T-helper 22 cell (primary cell): ENCODE data around the gene ACAD9.
"Not testable (repeated sequence)": the region's sequence is repeated elsewhere in the genome, so short reads cannot be mapped to it uniquely, and the experiment has no call there.

ENCODE experiments used
- DNase-seq: peaks from one replicate; pipeline ENCODE4 v3.0.0-alpha.2; 2020; ENCODE audit warnings: low read depth

Gene ACAD9

DNA sequence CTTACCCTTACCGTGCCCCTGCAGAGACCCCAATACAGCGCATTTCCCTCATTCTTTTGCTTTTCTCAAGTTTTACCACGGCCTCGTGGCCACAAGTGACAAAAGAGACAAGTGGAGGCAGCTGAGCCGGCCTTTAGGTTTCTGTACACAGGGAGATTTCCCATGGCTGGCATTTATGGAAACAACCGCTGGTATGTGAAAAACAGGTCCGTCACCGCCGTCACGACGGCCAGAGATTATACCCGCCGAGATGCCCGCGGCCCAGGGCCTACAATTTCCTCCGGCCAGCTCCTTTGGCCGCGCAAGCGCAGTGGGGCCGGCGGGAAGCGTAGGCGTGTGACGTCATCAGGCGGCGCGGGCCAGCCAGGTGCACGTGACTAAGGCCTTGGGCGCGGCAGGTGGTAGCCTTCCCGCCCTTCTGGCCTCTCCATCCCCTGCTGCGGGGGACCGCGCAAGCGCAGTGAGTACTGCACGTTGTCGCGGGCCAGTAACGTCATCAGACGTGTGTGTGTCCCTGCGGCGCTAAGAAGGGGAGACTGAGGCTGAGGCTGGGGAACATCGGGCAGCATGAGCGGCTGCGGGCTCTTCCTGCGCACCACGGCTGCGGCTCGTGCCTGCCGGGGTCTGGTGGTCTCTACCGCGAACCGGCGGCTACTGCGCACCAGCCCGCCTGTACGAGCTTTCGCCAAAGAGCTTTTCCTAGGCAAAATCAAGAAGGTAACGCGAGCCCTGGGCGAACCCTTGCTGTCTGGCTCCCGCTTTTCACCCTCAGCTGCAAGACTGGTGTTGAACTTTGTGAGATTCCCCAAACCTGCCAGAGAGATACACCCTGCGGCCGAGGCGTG lies at the start of gene ACAD9:
ACAD9 (plus strand) TSS at position 496 of the 845 bp plus-strand sequence; CDS start at position 568, 72 bp downstream.
- DNase-seq: peak; percentile 95

DNA sequence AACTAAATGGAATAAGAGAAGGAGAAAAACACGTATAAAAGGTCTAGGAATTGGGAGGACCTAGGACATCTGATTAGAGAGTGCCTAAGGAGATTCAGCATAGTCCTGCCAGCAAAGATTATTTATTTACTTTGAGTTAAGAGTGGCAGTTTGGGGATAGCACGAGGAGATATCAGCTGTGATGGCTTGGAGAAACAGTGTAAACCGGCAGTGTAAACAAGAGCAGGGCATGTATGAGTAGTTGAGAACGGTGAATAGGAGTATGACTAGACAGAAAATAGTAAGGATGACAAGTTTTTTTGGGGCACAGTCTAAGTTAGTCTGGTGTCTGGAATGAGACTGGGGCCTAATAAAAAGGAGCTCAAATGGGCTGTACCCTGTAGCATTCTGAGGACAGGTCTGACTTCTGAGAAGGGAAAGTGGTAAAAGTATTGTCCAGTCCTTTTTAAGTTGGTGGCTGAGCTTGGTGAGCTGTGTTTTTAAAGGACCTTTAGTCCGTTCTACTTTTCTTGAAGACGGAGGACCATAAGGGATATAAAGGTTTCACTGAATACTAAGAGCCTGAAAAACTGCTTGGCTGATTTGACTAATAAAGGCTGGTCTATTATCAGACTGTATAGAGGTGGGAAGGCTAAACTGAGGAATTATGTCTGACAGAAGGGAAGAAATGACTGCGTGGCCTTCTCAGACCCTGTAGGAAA lies 49.3 kb upstream of the ACAD9 start:
- DNase-seq: not testable (repeated sequence)

DNA sequence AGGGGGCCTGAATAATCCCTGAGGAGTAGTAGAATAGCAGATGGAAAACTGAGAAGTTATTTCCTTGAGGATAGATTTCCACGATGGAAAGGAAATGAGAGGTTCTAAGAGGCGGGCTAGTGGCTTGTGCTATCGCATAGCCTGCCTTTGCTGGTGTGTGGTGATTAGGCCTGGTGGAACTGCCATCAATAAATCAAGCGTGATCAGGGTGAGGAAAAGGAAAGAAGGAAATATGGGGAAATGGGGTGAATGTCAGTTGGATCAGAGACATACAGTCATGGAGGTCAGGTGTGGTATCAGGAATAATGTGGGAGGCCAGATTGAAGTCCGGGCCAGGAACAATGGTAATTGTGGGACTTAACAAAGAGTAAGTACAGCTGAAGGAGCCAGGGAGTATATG lies 48.7 kb upstream of the ACAD9 start:
- not testable (repeated sequence) for DNase-seq

DNA sequence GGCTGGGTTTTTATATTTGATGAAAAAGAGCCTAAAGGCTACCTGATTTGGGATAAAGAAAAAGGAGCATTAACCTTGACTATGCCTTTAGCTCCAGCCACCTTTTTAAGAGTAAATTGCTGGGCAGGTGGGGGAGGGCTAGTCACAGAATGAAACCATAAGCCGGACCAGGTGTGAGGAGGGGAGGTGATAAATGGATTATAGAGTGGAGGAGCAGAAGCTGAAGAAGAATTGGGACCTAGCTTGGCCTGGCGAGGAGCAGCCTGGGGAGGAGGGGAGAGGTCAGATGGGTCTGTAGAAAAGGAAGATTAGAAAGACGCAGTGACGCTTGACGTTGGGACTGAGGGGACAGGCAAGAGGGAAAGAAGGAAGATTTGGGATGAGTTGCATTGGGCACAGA lies 46.4 kb upstream of the ACAD9 start:
- not testable (repeated sequence) for DNase-seq

DNA sequence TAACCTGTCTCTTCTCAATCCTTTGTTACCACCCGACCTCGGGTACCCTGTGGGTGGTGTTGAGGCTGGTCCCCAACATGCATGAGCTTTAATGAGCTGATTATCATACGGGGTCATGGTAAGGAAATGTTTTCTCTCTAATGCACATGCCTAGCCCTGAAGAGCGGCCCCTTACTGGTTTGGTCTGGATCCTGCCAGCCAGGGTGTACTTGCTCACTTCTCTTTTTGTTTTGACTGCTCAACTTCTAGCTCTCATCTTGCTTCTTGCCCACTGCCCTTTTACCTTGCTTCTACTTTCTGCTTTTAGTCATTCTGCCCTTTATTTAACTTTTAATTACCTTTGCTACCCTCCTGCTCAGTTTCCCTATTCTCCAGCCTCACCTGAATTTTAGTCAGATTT lies 44.3 kb upstream of the ACAD9 start:
- DNase-seq: no peak

DNA sequence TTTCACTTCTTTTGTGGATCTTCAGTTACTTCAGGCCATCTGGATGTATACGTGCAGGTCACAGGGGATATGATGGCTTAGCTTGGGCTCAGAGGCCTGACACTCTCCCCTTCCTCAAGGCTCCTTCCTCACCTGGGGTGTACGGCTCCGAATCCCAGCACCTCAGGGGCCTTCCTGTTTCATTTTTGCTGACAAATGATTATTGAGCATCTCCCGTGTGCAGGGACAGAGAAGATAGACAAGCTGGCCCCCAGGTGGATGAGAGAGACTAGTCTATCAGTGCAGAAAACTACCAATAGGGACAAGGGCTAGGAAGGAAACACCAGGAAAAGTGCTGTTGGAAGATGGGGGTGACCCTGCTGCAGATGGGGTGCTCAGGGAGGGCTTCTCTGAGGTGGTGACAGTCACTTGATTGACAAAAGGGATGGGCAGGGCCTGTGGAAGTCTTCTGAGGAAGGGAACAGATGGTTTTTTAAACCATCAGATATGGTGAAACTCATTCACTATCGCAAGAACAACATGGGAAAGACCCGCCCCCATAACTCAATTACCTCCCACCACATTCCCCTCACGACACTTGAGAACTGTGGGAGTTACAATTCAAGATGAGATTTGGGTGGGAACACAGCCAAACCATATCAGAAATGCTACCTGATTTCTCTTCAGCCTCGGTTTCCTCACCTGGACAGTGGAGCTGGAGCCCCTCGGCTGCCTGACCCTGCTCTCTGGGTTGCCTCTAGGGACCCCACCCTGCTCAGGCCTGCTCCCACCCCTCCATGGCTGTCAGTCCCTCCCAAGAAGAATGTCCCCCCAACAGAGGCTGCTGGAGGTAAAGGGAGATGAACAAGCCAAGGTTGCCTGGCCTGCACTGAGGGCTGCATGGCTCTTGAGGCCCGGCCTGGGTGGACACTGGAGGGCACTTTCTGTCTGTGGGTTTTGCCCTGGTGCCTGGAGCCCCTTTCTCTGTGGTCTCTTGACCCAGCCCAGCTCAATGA lies 37.2 kb upstream of the ACAD9 start:
- DNase-seq: no peak

DNA sequence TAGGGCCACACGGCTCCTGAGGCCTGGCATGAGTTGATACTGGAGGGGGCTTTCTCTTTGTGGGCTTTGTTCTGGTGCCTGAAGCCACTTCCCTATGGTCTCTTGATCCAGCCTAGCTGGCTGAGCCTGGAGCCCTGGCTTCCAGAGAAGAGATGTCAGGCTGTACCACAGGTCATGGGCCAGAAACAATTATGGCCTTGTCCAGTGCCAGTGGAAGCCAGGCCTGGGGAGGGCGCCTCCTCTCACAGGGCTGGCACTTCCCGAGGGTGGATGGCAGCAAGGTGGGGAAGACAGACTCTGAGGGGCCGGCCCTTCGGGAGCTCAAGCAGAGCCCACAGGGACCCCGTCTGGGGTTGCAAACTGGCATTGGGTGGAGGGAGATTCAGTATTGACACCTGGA lies 34.9 kb upstream of the ACAD9 start:
- DNase-seq: no peak

DNA sequence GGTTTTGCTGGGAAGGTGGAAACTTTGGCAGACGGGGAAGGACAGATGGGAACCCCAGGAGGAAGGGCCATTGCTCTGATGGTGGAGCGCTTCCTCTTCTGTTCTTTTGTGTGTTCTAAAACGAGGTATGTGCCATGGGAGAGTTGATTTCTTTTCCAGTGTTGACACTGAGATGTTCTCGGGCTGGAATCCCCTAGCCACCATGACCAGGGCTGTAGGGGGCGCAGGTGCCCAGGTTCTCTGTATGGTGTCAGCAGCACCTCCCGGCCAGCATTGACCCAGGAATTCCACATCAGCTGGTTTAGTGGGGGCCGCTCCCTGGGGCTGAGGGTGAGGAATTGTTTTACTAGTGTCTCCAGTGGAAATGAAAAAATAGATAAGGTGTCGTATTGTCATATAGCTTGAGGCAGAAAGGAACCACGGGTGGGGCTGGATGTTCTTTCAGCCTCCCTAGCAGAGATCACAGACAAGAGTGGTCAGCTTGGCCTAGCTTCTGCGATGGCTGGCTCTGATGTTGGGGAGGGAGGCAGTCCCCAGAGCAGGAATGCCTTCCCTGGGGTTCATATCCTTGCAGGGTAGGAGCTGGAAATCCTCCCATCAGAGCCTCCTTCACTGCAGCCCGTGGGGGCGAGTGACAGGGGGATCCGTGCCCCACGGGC lies 34.2 kb upstream of the ACAD9 start:
- DNase-seq: no peak

DNA sequence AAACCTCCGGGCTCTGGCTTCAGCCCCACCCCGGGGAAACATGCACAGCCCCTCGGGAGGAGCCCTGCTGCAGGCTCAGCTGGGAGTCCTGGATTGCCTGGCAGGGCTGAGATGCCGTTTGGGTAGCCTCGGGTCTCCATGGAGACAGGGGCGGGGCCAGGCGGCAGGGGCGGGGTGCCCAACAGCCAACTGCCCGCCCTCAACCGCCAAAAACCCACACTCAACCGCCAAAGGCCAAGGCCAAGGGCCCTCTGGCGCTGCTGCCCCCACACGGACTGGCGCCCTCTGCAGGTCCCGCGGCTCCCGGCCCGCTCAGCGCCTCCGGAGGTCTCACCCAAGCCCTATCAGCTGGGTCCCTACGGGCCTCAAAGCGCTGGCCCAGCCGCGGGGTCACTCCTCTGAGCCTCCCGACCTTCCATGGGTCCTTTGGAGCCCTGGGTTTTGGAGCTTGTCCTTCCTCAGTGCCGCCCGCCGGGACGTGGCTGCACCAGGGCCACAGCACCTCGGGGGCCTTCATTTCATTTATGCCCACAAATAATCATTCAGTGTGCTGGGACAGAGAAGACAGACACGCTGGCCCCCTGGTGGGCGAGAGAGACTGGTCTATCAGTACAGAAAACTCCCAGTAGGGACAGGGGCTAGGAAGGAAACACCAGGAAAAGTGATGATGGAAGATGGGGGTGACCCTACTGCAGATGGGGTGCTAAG lies 33.5 kb upstream of the ACAD9 start:
- peak; percentile 64 for DNase-seq

DNA sequence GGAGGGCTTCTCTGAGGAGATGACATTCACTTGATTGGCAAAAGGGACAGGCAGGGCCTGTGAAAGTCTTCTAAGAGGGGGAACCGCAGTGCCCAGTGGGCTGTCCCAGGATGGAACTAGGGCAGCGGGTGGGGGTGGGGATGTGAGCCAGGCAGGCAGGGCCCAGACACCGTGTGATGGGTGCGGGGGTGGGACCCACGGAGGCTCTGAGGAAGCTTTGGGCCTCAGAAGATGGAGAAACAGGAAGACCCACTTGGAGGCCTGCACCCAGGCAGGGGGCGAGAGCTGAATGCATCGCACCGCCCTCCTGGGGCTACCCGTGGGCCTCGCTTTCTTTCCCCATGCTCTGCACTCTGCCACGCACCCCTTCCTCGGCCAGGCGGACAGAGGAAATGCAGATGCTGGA lies 32.9 kb upstream of the ACAD9 start:
- no peak for DNase-seq

DNA sequence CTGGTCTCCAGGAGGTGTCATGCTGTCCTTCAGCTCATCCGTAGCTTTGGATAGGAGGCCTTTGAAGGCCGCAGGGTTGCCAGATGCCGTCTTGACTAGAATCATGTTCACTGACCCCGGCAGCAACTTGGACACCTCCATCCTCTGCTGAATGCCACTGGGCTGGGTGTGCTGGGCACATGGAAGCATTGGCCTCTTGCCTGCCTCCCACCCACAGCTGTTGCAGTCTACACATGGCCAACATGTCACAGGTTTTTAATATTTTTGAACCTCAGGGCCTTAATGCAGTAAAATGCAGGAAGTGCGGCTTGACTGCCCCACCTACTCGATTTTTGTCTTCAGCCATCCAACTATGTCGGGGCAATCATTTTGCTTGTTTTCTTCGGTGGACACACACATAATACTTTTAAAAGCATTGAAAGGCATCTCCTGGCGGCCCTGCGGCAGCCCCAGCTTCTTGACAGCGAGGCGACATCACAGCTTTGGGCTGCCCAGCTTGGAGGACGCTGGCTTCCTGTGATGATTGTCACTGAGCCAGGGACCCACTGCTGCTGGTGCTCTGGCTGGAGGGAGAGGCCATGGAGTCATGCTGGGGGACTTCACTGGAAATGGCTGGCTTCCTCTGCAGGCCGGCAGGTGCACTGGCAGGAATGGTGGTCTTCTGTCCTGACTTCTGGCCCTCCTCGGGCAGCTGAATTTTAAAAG lies 31.6 kb upstream of the ACAD9 start:
- DNase-seq: no peak

DNA sequence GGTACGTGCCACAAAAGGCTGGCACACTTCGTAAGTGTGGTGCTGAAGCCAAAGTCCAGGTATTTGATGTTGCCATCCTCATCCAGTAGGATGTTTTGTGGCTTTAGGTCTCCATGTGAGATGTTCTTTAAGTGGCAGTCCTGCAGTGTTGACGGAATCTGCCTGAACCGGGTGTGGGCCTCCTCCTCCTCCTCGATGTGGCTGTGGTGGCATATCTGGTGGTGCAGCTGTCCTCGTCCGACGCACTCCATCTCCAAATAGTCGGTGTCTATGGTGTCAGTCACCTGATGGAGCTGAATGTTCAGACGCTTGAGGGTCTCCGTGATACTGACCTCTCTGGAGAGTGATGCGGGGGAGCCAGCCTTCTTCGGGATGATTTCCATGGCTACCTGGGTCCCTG lies 30.5 kb upstream of the ACAD9 start:
- DNase-seq: no peak

DNA sequence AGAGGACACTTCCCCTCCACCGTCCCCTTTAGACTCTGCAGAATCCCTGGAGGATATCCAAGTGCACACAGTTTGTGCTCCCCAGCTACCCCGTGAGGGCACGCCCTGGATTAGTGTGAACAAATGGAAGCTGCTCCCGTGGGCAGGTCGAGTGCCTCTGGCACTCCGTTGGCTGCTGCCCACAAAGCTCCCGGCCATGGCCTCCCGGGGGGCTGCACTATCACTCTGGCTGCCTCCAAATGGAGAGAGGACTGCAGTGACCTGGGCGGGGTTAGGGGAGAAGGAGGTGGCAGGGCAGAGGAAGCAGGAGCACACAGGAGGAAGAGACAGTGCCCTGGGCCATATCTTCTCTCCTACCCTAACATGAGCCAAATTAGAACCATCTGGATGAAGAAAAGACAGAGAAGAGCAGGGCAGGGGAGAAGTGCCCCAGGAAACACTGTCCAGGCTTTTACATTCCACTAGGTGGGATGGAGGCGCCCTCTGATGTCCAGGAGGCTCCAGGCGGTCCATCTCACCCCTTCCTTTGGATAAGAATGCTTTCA lies 29.4 kb upstream of the ACAD9 start:
- DNase-seq: no peak

DNA sequence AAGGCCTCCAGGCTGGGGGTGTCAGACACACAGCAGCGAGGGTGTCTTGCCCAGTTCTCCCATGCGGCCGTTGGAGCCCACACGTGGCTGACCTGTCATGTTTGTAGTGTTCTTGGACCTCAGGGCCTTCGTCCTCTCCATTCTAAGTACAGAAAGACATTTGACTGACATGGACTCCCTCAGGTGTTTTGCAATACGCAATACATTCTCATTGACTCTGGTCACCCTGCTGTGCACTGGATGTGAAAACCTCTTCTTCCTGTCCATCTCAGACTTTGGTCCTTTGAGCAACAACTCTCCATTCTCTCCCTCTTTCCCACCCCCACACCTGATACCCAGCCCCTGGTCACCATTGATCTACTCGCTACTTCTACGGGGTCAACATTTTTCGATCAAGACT lies 28.9 kb upstream of the ACAD9 start:
- DNase-seq: no peak

DNA sequence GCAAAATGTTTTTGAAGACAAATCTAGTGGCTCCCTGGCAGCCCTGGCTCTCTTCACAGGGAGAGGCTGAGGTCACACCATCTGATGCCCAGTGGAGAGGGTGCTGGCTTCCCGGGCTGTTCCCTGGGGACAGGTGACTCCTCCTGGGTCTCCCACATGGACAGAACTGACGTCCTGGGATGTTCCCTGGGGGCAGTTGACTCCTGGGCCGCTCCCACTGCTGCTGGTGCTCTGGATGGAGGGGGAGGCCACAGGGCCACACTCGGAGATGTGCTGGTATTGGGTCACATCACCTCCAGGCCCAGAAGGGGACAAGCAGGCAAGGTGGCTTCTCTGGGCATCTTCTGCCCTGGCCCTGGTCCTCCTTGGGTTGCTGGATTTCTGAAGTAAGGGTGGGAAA lies 27.8 kb upstream of the ACAD9 start:
- DNase-seq: no peak

DNA sequence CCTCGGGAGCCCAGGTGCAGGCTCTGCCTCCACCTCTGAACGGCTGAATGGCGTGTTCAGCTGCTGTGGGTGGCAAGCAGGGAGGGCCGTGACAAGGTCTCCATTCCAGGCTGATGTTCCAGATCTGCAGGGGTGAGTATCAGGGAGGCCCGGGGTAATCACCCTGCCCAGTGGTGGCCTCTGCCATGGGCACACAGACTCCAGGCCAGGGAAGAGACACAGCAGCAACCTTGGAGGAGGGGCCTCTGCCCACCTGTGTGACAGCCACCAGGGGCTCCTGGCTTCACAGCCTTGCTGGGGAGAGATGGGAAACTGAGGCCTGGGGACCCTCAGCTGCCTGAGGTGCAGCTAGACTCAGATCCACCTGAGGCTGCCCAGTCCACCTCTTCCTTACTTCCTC lies 25.6 kb upstream of the ACAD9 start:
- DNase-seq: no peak

DNA sequence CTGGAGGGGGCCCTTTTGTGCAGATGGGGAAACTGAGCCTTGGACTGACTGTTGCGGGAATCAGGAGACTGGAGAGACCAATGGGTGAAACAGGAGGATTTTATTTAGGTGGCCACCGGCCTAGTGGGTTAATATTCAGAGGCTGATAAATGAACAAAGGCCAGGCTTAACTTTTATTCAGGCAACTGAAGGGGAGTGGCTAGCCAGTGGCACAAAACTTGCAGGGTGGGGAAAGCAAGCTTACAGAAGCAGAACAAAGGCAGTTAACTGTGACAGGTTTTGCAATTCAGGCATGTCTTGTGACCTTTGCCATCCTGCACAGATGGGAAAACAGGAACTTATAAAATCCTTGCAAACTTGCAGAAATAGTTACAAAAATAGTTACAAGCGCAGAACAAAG lies 24.9 kb upstream of the ACAD9 start:
- no peak for DNase-seq

DNA sequence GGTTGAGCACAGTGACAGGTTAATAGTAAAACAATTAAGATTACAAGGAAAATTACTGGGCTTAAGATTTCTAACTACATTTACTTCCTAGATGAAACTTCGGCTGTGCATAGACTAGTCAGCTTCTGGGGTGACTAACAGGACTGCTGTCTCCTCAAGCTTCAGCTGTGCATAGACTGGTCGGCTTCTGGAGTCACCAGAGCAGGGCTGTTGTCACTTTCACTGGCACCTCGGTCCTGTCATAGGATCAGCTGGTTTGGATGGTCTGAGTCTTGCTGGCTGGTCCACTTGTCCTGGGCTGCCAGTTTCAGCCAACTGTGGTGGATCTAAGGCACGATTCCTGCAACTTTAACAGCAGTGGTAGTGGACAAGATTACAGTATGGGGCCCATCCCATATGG lies 23.9 kb upstream of the ACAD9 start:
- DNase-seq: no peak

DNA sequence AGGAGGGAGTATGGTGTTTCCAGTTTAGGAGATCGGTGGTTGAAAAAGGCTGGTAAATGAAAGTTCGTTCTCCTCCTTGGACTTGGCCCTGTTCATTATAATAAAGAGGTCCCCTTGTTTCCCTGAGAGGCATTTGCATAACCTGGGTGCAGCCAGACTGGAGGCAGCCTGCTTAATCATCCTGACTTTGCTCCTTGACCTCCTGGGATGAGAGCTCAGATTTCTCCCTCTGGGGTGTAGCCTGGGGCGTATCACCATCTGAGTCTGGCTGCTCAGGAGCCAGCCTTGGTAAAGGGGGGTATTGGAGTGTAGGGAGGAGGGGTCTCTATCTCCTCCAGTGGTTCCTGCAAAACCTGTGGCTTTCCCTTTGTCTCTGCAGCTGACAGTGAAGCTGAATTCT lies 21.3 kb upstream of the ACAD9 start:
- no peak for DNase-seq

DNA sequence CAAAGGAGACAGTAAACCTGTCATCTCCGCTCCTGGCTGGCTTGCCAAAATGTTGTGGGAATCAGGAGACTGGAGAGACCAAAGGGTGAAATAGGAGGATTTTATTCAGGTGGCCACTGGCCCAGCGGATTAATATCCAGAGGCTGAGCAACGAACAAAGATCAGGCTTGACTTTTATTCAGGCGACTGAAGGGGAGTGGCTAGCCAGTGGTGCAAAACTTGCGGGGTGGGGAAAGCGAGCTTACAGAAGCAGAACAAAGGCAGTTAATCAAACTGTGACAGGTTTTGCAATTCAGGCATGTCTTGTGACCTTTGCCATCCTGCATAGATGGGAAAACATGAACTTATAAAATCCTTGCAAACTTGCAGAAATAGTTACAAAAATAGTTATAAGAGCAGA lies 19.8 kb upstream of the ACAD9 start:
- no peak for DNase-seq
